AG09319 (cell line): ENCODE measurements around the gene DYRK3.

Source experiments
- DNase-seq: peaks from one replicate; pipeline ENCODE4 v3.0.0-alpha.2; 2010; ENCODE audit warnings: low read depth; ENCODE audit errors: extremely low read depth
- TF ChIP-seq, protein P1 (sequence below): IDR thresholded peaks from 2 replicates; pipeline ENCODE4 v1.5.1; 2011; ENCODE audit warnings: low read depth, mild to moderate bottlenecking, inconsistent platforms, low read length, moderate library complexity

DYRK3 gene

DNA sequence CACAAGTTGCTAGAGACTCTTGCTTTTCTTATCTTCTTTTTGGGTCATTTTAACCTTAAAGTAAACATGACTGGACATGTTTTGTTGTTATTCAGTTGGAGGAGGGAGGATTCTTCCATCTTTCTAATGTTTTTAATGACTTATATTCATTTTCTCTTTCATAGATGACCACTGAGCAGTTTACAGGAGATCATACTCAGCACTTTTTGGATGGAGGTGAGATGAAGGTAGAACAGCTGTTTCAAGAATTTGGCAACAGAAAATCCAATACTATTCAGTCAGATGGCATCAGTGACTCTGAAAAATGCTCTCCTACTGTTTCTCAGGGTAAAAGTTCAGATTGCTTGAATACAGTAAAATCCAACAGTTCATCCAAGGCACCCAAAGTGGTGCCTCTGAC, 11.9 kb downstream of the DYRK3 start:
- no peak for DNase-seq
- TF ChIP-seq, protein P1, sequence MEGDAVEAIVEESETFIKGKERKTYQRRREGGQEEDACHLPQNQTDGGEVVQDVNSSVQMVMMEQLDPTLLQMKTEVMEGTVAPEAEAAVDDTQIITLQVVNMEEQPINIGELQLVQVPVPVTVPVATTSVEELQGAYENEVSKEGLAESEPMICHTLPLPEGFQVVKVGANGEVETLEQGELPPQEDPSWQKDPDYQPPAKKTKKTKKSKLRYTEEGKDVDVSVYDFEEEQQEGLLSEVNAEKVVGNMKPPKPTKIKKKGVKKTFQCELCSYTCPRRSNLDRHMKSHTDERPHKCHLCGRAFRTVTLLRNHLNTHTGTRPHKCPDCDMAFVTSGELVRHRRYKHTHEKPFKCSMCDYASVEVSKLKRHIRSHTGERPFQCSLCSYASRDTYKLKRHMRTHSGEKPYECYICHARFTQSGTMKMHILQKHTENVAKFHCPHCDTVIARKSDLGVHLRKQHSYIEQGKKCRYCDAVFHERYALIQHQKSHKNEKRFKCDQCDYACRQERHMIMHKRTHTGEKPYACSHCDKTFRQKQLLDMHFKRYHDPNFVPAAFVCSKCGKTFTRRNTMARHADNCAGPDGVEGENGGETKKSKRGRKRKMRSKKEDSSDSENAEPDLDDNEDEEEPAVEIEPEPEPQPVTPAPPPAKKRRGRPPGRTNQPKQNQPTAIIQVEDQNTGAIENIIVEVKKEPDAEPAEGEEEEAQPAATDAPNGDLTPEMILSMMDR = no peak

DNA sequence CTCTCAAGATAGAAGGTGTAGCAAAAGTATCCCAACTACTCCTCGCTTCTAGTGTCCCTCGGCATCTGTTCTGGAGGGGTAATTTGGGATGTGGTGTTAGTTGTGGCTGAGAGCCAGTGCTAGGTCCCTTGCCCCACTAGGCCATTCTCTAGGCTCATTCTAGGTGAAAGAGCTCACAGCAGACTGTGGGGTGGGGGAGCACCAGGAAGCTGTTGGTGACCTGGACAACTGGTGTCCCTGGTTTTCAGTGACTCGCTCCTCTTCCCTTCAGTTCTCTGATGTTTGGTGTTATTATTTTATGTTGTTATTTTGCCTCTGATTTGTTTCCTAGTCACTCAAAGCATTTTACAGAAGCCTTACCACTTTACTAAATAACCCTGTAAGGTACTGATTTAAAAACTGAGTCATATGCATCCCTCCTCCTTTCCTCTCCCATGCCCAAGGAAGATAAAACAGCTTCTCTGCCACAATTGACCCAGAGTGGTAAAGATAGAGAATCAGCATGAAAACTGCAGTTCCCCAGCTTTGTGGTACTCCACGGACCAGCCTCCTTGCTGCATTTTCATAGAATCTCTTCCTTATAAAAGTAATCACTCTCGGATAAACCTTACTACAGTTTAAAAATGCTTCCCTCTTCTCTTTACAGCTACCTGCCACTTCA, 14.1 kb downstream of the DYRK3 start:
- DNase-seq = no peak
- TF ChIP-seq, protein P1 = no peak

DNA sequence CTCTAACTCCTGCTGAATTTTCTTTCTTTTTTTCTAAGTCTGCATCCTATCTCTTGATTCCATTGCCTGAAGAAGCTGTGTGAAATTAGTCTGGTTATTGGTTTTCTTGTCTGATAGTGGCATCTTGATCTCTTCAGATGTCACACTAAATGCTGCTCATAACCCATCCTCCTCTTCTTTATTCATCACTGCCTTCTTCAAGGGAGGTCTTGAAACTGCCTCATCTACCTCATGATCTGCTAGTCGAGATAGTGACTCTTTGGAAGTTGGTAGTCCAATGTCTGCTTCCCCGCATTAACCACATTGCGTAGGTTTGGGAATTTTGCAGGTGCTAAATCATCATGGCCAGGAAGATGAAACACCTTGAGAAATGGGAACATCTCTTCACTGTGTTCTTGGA, 15.7 kb downstream of the DYRK3 start:
- TF ChIP-seq, protein P1 = no peak
- no peak for DNase-seq

DNA sequence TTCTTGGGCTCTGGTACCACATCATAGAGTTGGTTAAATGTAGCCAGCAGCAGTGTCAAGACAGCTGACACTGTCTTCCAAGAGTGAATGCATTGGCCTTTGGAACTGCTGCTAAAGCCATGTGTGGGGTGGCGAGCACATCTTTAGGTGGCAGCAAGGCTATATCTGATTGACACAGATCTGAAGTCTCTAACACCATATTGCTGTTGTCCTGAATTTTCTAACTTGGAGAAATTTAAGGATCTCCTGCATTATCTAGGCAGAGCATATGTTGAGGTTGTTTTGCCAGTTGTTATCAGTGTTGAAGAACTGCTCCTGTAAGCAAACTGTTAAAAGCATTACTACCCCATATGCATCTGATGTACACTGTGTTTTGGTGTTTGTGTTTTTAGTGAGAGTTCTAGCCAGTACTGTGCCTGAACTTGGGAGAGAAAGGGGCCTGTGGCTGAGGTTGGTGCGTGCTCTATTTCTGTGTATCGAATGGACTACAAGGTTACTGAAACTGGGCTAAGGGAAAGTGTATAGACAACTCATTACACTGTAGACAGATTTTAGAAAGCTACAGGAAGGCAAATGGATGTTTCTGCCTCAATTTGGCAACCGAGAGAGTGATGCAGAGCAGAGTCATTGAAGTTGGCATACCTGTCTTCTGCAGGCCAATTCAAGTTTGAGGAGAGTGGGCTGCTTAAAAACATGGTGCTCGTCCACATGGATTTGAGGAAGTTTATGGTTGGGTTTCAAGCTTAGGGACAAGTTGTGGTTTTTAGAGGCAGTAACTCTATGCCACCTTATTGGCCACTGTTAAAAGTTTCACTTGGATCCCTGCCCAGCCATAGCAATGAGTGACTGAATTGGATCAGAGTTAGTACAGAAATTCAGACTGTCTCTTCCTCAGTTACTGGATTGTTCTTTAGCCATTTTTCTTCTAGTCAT, 16.9 kb downstream of the DYRK3 start:
- DNase-seq = no peak
- TF ChIP-seq, protein P1 = no peak

DNA sequence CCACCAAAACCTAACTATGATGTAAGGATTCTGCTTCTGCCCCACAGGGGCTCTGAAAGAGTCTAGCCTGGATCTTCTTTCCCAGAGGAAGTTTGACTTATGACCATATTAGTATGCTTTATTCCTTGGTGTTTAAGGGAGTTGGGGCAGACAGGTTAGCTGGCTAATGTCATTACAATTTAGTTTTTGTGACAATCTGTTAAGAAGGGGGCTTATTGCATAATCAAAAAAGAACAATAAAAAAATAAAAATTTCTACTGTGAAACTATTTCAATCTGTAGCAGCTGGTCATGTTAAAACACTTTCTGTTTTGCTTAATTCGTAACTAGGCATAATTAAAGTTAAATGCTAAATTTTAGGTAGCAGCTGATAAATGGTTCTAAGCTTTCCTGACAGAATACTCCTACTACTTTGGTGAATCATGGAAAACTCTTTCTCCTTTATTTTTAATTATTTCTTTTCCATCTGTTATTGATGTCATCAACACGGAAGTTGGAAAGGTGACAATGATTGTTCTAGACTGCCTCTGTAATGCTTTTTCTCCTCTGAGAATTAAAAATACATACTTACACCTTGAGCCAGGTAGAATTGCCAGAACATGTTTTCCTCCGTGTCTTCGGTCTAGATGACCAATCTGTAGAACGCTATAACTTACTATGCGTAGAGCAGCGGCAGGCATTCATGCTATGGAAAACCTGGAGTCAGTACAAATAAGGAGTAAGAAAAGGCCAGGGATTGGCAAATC, 18.6 kb downstream of the DYRK3 start:
- TF ChIP-seq, protein P1 = no peak
- DNase-seq = no peak

DNA sequence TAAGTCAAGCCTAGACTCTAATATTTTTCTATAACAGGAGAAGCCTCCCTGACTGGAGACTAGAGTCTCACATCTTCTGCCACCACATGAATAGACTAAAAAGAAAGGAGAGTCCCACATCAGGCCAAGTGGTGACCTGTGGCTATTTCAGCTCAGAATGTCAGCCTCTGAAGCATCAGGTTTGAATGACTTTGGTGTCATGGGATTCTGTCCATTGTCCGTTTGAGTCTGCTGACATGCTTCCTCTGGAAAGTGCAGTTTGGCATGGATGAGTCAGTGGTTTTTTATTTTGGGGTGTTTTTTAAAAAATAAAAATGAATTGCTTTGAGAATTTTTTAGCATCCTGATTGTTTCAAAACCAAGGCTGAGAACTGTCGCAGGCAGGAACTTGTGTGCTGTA, 19.5 kb downstream of the DYRK3 start:
- TF ChIP-seq, protein P1 = no peak
- DNase-seq = no peak
